Uterus (tissue), 2 donors: ENCODE data around the gene CDS2.

Source experiments
- POLR2A ChIP-seq, 2 donors: fragments of 450-650 bp; IDR thresholded peaks; one replicate each; pipeline ENCODE4 v1.6.1; 2016; ENCODE audit warnings: antibody characterized with exemption in 2 of 2, mild to moderate bottlenecking in 1 of 2, moderate library complexity in 1 of 2
- TF ChIP-seq, protein P1 (sequence below), 4 experiments: fragments of 200-600 bp in 2 of 4; fragments of 450-650 bp in 2 of 4; sonication (generic) in 2 of 4; IDR thresholded peaks; one replicate each; pipeline ENCODE4 v1.5.1; 2016 to 2019; ENCODE audit warnings: antibody characterized with exemption in 4 of 4, mild to moderate bottlenecking in 2 of 4, moderate library complexity in 1 of 4

GRCh38 chr20:5085380-5085779 lies 41.4 kb upstream of the CDS2 start:
- TF ChIP-seq, protein P1, sequence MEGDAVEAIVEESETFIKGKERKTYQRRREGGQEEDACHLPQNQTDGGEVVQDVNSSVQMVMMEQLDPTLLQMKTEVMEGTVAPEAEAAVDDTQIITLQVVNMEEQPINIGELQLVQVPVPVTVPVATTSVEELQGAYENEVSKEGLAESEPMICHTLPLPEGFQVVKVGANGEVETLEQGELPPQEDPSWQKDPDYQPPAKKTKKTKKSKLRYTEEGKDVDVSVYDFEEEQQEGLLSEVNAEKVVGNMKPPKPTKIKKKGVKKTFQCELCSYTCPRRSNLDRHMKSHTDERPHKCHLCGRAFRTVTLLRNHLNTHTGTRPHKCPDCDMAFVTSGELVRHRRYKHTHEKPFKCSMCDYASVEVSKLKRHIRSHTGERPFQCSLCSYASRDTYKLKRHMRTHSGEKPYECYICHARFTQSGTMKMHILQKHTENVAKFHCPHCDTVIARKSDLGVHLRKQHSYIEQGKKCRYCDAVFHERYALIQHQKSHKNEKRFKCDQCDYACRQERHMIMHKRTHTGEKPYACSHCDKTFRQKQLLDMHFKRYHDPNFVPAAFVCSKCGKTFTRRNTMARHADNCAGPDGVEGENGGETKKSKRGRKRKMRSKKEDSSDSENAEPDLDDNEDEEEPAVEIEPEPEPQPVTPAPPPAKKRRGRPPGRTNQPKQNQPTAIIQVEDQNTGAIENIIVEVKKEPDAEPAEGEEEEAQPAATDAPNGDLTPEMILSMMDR (IDR thresholded peaks at IDR 0.05): no peak
- TF ChIP-seq POLR2A (IDR thresholded peaks at IDR 0.05): no peak
